Measurements from ENCODE around the gene PER2.

GRCh38 chr2:238251331-238251730 lies 37.1 kb downstream of the PER2 start:
- TF ChIP-seq CTCF (IDR thresholded peaks at IDR 0.05) (no peak), POLR2A (IDR thresholded peaks at IDR 0.05) (no peak)
